T-cell (primary cell): ENCODE results near the gene LSAMP. TPM values are rescaled to one million over a fixed set of nuclear protein-coding genes. Genes with fewer than 3 reads are reported as not detected.

Experiments used
- ATAC-seq, 4 experiments: fragments of 200-7000 bp in 3 of 4; fragments of 150-1000 bp in 1 of 4; cut with Tn5 transposase; replicated peaks in 1 of 4; 1 replicate in 3 of 4; 2 replicates in 1 of 4; pipeline ENCODE4 v1.10.0; 2021; ENCODE audit warnings: moderate library complexity in 3 of 4, mild to moderate bottlenecking in 2 of 4, moderate number of reproducible peaks in 1 of 4
- CTCF ChIA-PET, 2 donors: fragments of 300-600 bp; sonication (Branson Sonifier 250); formaldehyde crosslinking; loops; one replicate each; lab custom pipeline; 2022; ENCODE audit warnings: antibody characterized with exemption in 2 of 2; lab: Charles Lee
- POLR2A ChIA-PET, 2 donors: fragments of 300-600 bp; sonication (Branson Sonifier 250); formaldehyde crosslinking; loops; one replicate each; lab custom pipeline; 2022; ENCODE audit warnings: antibody characterized with exemption in 2 of 2; lab: Charles Lee
- DNase-seq, 35 experiments: peaks; one replicate each; pipeline versions ENCODE4 v3.0.0 to v3.0.0-alpha.2; 2013 to 2023
- H3K27ac ChIP-seq: one replicate; pipeline ENCODE4 v1.5.1; 2013; ENCODE audit warnings: low read length
- H3K27me3 ChIP-seq, 2 experiments: replicated peaks in 1 of 2; 1 replicate in 1 of 2; 2 replicates in 1 of 2; pipeline versions ENCODE4 v1.6.1 to v1.7.0; 2013; ENCODE audit warnings: low read length in 1 of 2, mixed read lengths in 1 of 2; ENCODE audit not compliant: control insufficient read depth in 2 of 2, insufficient read depth in 2 of 2; ENCODE audit errors: extremely low read depth in 1 of 2
- H3K36me3 ChIP-seq, 2 donors: 1 replicate in 1 of 2; 2 replicates in 1 of 2; pipeline versions ENCODE4 v1.6.1 to v1.7.0; 2013; ENCODE audit warnings: low read length in 1 of 2; ENCODE audit not compliant: control insufficient read depth in 2 of 2, insufficient read depth in 1 of 2; ENCODE audit errors: extremely low read depth in 1 of 2
- H3K4me1 ChIP-seq, 2 experiments: 1 replicate in 1 of 2; 2 replicates in 1 of 2; pipeline versions ENCODE4 v1.6.1 to v1.7.0; 2013; ENCODE audit warnings: low read length in 2 of 2, mixed read lengths in 1 of 2; ENCODE audit not compliant: insufficient read depth in 2 of 2, control insufficient read depth in 1 of 2; ENCODE audit errors: extremely low read depth in 1 of 2
- H3K4me3 ChIP-seq, 2 donors: 1 replicate in 1 of 2; 2 replicates in 1 of 2; pipeline versions ENCODE4 v1.5.1 to v1.7.0; 2013; ENCODE audit warnings: mild to moderate bottlenecking in 2 of 2, low read length in 1 of 2, moderate library complexity in 1 of 2; ENCODE audit not compliant: control insufficient read depth in 1 of 2; ENCODE audit errors: extremely low read depth in 1 of 2
- H3K9me3 ChIP-seq: 2 replicates; pipeline ENCODE4 v1.7.0; 2013
- H3K27ac Mint-ChIP-seq, 2 donors: one replicate each; pipeline ENCODE4 v1.8.0; 2020 to 2021; ENCODE audit warnings: mild to moderate bottlenecking in 2 of 2, mixed read lengths in 2 of 2
- H3K27me3 Mint-ChIP-seq, 2 donors: one replicate each; pipeline ENCODE4 v1.8.0; 2021 to 2022; ENCODE audit warnings: mixed read lengths in 2 of 2
- H3K36me3 Mint-ChIP-seq: one replicate; pipeline ENCODE4 v1.8.0; 2021; ENCODE audit warnings: mixed read lengths
- H3K4me1 Mint-ChIP-seq, 3 donors: one replicate each; pipeline ENCODE4 v1.8.0; 2020 to 2022; ENCODE audit warnings: mixed read lengths in 3 of 3, mild to moderate bottlenecking in 1 of 3
- H3K4me3 Mint-ChIP-seq, 3 donors: one replicate each; pipeline ENCODE4 v1.8.0; 2020 to 2022; ENCODE audit warnings: mild to moderate bottlenecking in 3 of 3, mixed read lengths in 3 of 3, moderate library complexity in 3 of 3
- H3K9me3 Mint-ChIP-seq, 3 donors: one replicate each; pipeline ENCODE4 v1.8.0; 2020 to 2022; ENCODE audit warnings: mixed read lengths in 3 of 3
- WGBS: methylation state at CpG from one replicate; pipeline ENCODE4 v1.1.5; 2013; ENCODE audit warnings: missing lambda C conversion rate; ENCODE audit not compliant: insufficient coverage; 5-methylcytosine and 5-hydroxymethylcytosine counted together
- total RNA-seq, 35 experiments: library from RNA in 6 of 35; stranded (reverse) in 6 of 35; fragments of 120-200 nt in 1 of 35; gene quantifications; one replicate each; pipeline versions ENCODE4 v1.2.1 to v1.2.4 and lab custom pipeline; 2013 to 2026

The LSAMP gene
- total RNA-seq, 5 donors from 2014 or later (not counting 1 experiment from before 2014, with no cell fraction given) = 0.03 to 0.28 (median 0.06) TPM; not detected in 2

GRCh38 chr3:116423945-116424344 is 21.3 kb downstream of the LSAMP start:
- H3K27me3 ChIP-seq = no peaks in the 10 kb centered on the region
- POLR2A ChIA-PET = no interaction called here
- CTCF ChIA-PET = no interaction called here
- Mint-ChIP-seq H3K27ac (no peak overlapping the region), H3K9me3 (peaks cover 6 to 14% (median 9%) of the 10 kb centered on the region in 3 donors), H3K27me3 (no peaks in the 10 kb centered on the region), H3K36me3 (no peaks in the 10 kb centered on the region), H3K4me3 (no peak overlapping the region), H3K4me1 (no peaks in the 10 kb centered on the region)
- no peaks in the 10 kb centered on the region for H3K4me1 ChIP-seq
- ATAC-seq (no peak), DNase-seq (no peak)
- no peaks in the 10 kb centered on the region for H3K36me3 ChIP-seq
- no peak overlapping the region for H3K27ac ChIP-seq
- no peak overlapping the region for H3K4me3 ChIP-seq
- H3K9me3 ChIP-seq = no peaks in the 10 kb centered on the region
- no CpG with 5 or more reads among the region's 1 CpG for WGBS

GRCh38 chr3:116423374-116423773 is 21.9 kb downstream of the LSAMP start:
- Mint-ChIP-seq H3K9me3 (peaks cover 5 to 18% (median 12%) of the 10 kb centered on the region in 3 donors), H3K27me3 (no peaks in the 10 kb centered on the region), H3K36me3 (no peaks in the 10 kb centered on the region), H3K27ac (no peak overlapping the region), H3K4me3 (no peak overlapping the region), H3K4me1 (no peaks in the 10 kb centered on the region)
- WGBS = 17% methylated on average over 1 of the region's 3 CpGs
- Histone ChIP-seq H3K27ac (no peak overlapping the region), H3K27me3 (no peaks in the 10 kb centered on the region), H3K4me1 (no peaks in the 10 kb centered on the region), H3K4me3 (no peak overlapping the region), H3K9me3 (no peaks in the 10 kb centered on the region), H3K36me3 (no peaks in the 10 kb centered on the region)
- POLR2A ChIA-PET = no interaction called here
- CTCF ChIA-PET = no interaction called here
- ATAC-seq (no peak), DNase-seq (no peak)

- POLR2A ChIA-PET = interaction anchor here in 1 of 2 donors (0.6 kb wide), 2 partner anchors 49 to 294 kb away, joined by 3 to 5 read pairs; no protein-coding TSS in a partner anchor
- CTCF ChIA-PET = no interaction called here
- WGBS = no CpG with 5 or more reads among the region's 1 CpG
- ATAC-seq = no peak
- Histone ChIP-seq H3K27ac (no peak overlapping the region), H3K4me1 (no peaks in the 10 kb centered on the region), H3K36me3 (no peaks in the 10 kb centered on the region), H3K27me3 (no peaks in the 10 kb centered on the region), H3K9me3 (no peaks in the 10 kb centered on the region), H3K4me3 (no peak overlapping the region)
- DNase-seq = no peak
- no peak overlapping the region for H3K27ac Mint-ChIP-seq
- no peak overlapping the region for H3K4me3 Mint-ChIP-seq
- H3K27me3 Mint-ChIP-seq = no peaks in the 10 kb centered on the region
- H3K9me3 Mint-ChIP-seq = peaks cover 3 to 8% (median 8%) of the 10 kb centered on the region in 3 donors
- H3K36me3 Mint-ChIP-seq = no peaks in the 10 kb centered on the region
- H3K4me1 Mint-ChIP-seq = no peaks in the 10 kb centered on the region
These were observed 28.1 kb downstream of the LSAMP start for GRCh38 chr3:116417151-116417550.

GRCh38 chr3:116413319-116413718 is 32.0 kb downstream of the LSAMP start:
- CTCF ChIA-PET = no interaction called here
- H3K9me3 Mint-ChIP-seq = peaks cover 3 to 4% (median 3%) of the 10 kb centered on the region in 3 donors
- H3K27ac Mint-ChIP-seq = no peak overlapping the region

GRCh38 chr3:116408473-116408872 is 36.8 kb downstream of the LSAMP start:
- POLR2A ChIA-PET = no interaction called here
- DNase-seq (no peak), ATAC-seq (no peak)
- H3K27me3 ChIP-seq = no peaks in the 10 kb centered on the region
- no peak overlapping the region for H3K27ac ChIP-seq
- H3K36me3 ChIP-seq = no peaks in the 10 kb centered on the region
- no peaks in the 10 kb centered on the region for H3K4me1 ChIP-seq
- H3K27ac Mint-ChIP-seq = no peak overlapping the region
- no CpG with 5 or more reads among the region's 2 CpGs for WGBS
- peaks cover 0 to 3% (median 3%) of the 10 kb centered on the region in 3 donors for H3K9me3 Mint-ChIP-seq
- H3K4me1 Mint-ChIP-seq = no peaks in the 10 kb centered on the region
- H3K27me3 Mint-ChIP-seq = no peaks in the 10 kb centered on the region
- H3K9me3 ChIP-seq = peaks cover 2% of the 10 kb centered on the region
- H3K36me3 Mint-ChIP-seq = no peaks in the 10 kb centered on the region
- no peak overlapping the region for H3K4me3 ChIP-seq
- CTCF ChIA-PET = no interaction called here
- H3K4me3 Mint-ChIP-seq = no peak overlapping the region

More at GRCh38 chr3:116413319-116413718, 32.0 kb downstream of the LSAMP start:
- Histone ChIP-seq H3K27ac (no peak overlapping the region), H3K36me3 (no peaks in the 10 kb centered on the region), H3K4me1 (no peaks in the 10 kb centered on the region), H3K27me3 (no peaks in the 10 kb centered on the region), H3K9me3 (peaks cover 2% of the 10 kb centered on the region), H3K4me3 (no peak overlapping the region)
- ATAC-seq (no peak), DNase-seq (no peak)
- no peak overlapping the region for H3K4me3 Mint-ChIP-seq
- no peaks in the 10 kb centered on the region for H3K36me3 Mint-ChIP-seq
- POLR2A ChIA-PET = no interaction called here
- WGBS = no CpG with 5 or more reads among the region's 2 CpGs
- H3K27me3 Mint-ChIP-seq = no peaks in the 10 kb centered on the region
- no peaks in the 10 kb centered on the region for H3K4me1 Mint-ChIP-seq

- Mint-ChIP-seq H3K4me3 (no peak overlapping the region), H3K9me3 (peaks cover 0 to 3% (median 3%) of the 10 kb centered on the region in 3 donors), H3K36me3 (no peaks in the 10 kb centered on the region), H3K4me1 (no peaks in the 10 kb centered on the region), H3K27ac (no peak overlapping the region), H3K27me3 (no peaks in the 10 kb centered on the region)
- H3K9me3 ChIP-seq = peaks cover 2% of the 10 kb centered on the region
- H3K36me3 ChIP-seq = no peaks in the 10 kb centered on the region
- ChIA-PET POLR2A (no interaction called here), CTCF (no interaction called here)
- 80% methylated on average over 1 of the region's 2 CpGs for WGBS
- H3K27ac ChIP-seq = no peak overlapping the region
- no peaks in the 10 kb centered on the region for H3K4me1 ChIP-seq
- DNase-seq (no peak), ATAC-seq (no peak)
- no peak overlapping the region for H3K4me3 ChIP-seq
- H3K27me3 ChIP-seq = no peaks in the 10 kb centered on the region
These were observed 40.1 kb downstream of the LSAMP start for GRCh38 chr3:116405231-116405630.
